Measurements from ENCODE around the gene SERPINB11.

The SERPINB11 gene

GRCh38 chr18:63683890-63684289, 18.9 kb upstream of the SERPINB11 start:
- Histone ChIP-seq H3K36me3 (ENCODE audit: insufficient read depth, low read length) (no peaks in the 10 kb centered on the region), H2AFZ (ENCODE audit: low read length, unreplicated experiment) (no peak overlapping the region)

GRCh38 chr18:63684718-63685117, 18.0 kb upstream of the SERPINB11 start:
- peaks cover 18% of the 10 kb centered on the region for H3K4me1 ChIP-seq (ENCODE audit: control insufficient read depth, insufficient read depth, low read length, unreplicated experiment)
- H3K27ac ChIP-seq (ENCODE audit: low read depth, low read length): no peak overlapping the region
- no peaks in the 10 kb centered on the region for H3K79me2 ChIP-seq (ENCODE audit: control insufficient read depth, insufficient read depth, low read length, unreplicated experiment)
- H3K36me3 ChIP-seq (ENCODE audit: insufficient read depth, low read length): no peaks in the 10 kb centered on the region
- H2AFZ ChIP-seq (ENCODE audit: low read length, unreplicated experiment): no peak overlapping the region
- H3K27me3 ChIP-seq (ENCODE audit: insufficient read depth, low read length): no peaks in the 10 kb centered on the region
- no peak overlapping the region for H3K4me3 ChIP-seq (ENCODE audit: low read depth, low read length)

More at GRCh38 chr18:63683890-63684289, 18.9 kb upstream of the SERPINB11 start:
- no peaks in the 10 kb centered on the region for H3K79me2 ChIP-seq (ENCODE audit: control insufficient read depth, insufficient read depth, low read length, unreplicated experiment)
- peak overlapping the region; percentile 93 for H3K27ac ChIP-seq (ENCODE audit: low read depth, low read length)
- no peaks in the 10 kb centered on the region for H3K27me3 ChIP-seq (ENCODE audit: insufficient read depth, low read length)
- H3K4me1 ChIP-seq (ENCODE audit: control insufficient read depth, insufficient read depth, low read length, unreplicated experiment): peaks cover 18% of the 10 kb centered on the region
- no peak overlapping the region for H3K4me3 ChIP-seq (ENCODE audit: low read depth, low read length)

DNA sequence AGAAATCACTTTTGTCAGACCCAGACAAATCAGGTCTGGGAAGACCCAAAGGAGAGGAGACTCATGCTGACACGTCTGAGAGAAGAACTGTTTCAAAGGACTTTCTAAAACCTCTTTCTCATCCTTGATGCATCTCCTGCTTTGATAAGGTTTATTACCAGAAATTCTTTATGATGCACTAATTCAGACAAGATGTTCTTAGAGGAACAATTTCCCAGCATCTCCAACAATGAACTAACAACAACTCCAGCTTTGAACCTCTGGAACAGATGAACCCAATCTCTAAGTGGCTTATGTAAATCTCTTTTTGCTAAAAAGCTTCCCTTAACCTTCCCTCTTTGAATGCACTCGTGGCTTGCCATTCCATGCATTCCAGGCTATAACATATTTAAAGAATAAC, 15.9 kb upstream of the SERPINB11 start:
- no peaks in the 10 kb centered on the region for H3K36me3 ChIP-seq (ENCODE audit: insufficient read depth, low read length)
- H3K4me1 ChIP-seq (ENCODE audit: control insufficient read depth, insufficient read depth, low read length, unreplicated experiment): peaks cover 17% of the 10 kb centered on the region
- H3K79me2 ChIP-seq (ENCODE audit: control insufficient read depth, insufficient read depth, low read length, unreplicated experiment): no peaks in the 10 kb centered on the region
- no peak overlapping the region for H3K27ac ChIP-seq (ENCODE audit: low read depth, low read length)
- H2AFZ ChIP-seq (ENCODE audit: low read length, unreplicated experiment): no peak overlapping the region
- no peaks in the 10 kb centered on the region for H3K27me3 ChIP-seq (ENCODE audit: insufficient read depth, low read length)
- H3K4me3 ChIP-seq (ENCODE audit: low read depth, low read length): no peak overlapping the region

- H3K79me2 ChIP-seq (ENCODE audit: control insufficient read depth, insufficient read depth, low read length, unreplicated experiment): no peaks in the 10 kb centered on the region
- no peaks in the 10 kb centered on the region for H3K36me3 ChIP-seq (ENCODE audit: insufficient read depth, low read length)
- H3K4me1 ChIP-seq (ENCODE audit: control insufficient read depth, insufficient read depth, low read length, unreplicated experiment): peaks cover 2% of the 10 kb centered on the region
- H3K27ac ChIP-seq (ENCODE audit: low read depth, low read length): no peak overlapping the region
- H3K4me3 ChIP-seq (ENCODE audit: low read depth, low read length): no peak overlapping the region
- H3K27me3 ChIP-seq (ENCODE audit: insufficient read depth, low read length): no peaks in the 10 kb centered on the region
- H2AFZ ChIP-seq (ENCODE audit: low read length, unreplicated experiment): no peak overlapping the region
Observed at GRCh38 chr18:63689064-63689463, 13.7 kb upstream of the SERPINB11 start.

- Histone ChIP-seq H3K4me1 (ENCODE audit: control insufficient read depth, insufficient read depth, low read length, unreplicated experiment) (peaks cover 7% of the 10 kb centered on the region), H3K27me3 (ENCODE audit: insufficient read depth, low read length) (no peaks in the 10 kb centered on the region), H3K27ac (ENCODE audit: low read depth, low read length) (no peak overlapping the region), H3K79me2 (ENCODE audit: control insufficient read depth, insufficient read depth, low read length, unreplicated experiment) (no peaks in the 10 kb centered on the region), H3K36me3 (ENCODE audit: insufficient read depth, low read length) (no peaks in the 10 kb centered on the region), H3K4me3 (ENCODE audit: low read depth, low read length) (no peak overlapping the region), H2AFZ (ENCODE audit: low read length, unreplicated experiment) (no peak overlapping the region)
Observed at GRCh38 chr18:63697097-63697660, 5.6 kb upstream of the SERPINB11 start.

DNA sequence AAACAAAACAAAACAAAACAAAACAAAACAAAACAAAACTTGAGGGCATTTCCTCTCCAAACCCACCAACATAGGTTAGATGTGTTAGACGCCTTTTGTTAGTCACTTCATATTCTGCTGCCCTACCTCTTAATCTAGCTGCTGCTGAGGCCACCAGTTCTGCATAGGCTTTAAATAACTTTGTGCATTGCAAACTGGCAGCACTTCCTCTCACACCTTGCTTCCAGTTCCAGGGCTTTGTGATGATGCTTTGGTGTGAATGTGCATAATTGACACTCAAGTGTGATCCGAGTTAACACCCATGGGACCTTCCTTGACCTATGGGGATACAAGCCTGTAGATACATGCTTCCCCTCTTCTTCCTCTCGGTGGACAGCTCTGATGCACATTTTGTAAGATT, 2.3 kb upstream of the SERPINB11 start:
- no peaks in the 10 kb centered on the region for H3K79me2 ChIP-seq (ENCODE audit: control insufficient read depth, insufficient read depth, low read length, unreplicated experiment)
- peaks cover 7% of the 10 kb centered on the region for H3K4me1 ChIP-seq (ENCODE audit: control insufficient read depth, insufficient read depth, low read length, unreplicated experiment)
- H3K27ac ChIP-seq (ENCODE audit: low read depth, low read length): no peak overlapping the region
- H3K36me3 ChIP-seq (ENCODE audit: insufficient read depth, low read length): no peaks in the 10 kb centered on the region
- no peak overlapping the region for H3K4me3 ChIP-seq (ENCODE audit: low read depth, low read length)
- H3K27me3 ChIP-seq (ENCODE audit: insufficient read depth, low read length): no peaks in the 10 kb centered on the region
- H2AFZ ChIP-seq (ENCODE audit: low read length, unreplicated experiment): no peak overlapping the region

DNA sequence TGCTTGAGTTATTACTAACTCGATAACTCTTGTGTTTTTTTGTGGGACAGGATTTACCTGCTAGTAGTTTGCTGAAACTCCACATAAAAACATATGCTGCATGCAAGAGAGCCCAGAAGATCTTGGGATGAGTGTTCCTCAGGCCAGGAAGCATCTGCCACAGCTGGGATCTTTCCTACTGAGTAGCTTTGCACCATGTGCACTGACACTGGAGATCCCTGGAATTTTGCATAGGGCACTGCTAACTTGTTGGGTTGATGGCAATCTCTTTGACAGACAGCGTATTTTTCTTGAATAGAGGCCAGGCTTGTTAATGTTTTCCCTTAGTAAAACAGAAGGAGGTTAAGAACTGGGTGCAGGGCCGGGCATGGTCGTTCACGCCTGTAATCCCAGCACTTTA, 808 bp upstream of the SERPINB11 start:
- H2AFZ ChIP-seq (ENCODE audit: low read length, unreplicated experiment): no peak overlapping the region
- H3K4me1 ChIP-seq (ENCODE audit: control insufficient read depth, insufficient read depth, low read length, unreplicated experiment): peaks cover 7% of the 10 kb centered on the region

DNA sequence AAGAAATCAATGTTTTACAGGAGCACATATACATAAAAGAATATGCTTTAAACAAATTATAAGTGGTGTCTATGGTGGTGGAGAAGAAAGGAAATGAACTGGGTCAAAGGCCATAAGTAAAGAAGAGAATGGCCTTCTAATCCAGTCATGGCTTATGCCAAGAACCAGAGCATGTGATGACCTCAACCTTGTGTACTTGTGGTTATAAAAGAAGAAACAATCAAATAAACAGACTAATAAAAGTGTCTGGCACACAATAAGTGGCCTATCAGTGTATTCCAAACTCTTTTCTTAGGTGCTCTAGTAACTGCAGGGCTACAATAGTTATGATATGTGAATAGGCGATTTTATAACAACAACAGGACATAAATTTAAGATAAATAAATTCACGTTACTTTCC, 2.6 kb downstream of the SERPINB11 start:
- H3K27ac ChIP-seq (ENCODE audit: low read depth, low read length): no peak overlapping the region
- H3K4me3 ChIP-seq (ENCODE audit: low read depth, low read length): peak overlapping the region; percentile 47; the same call in 1 of the 2 replicates
- peaks cover 11% of the 10 kb centered on the region for H3K4me1 ChIP-seq (ENCODE audit: control insufficient read depth, insufficient read depth, low read length, unreplicated experiment)
- H3K27me3 ChIP-seq (ENCODE audit: insufficient read depth, low read length): no peaks in the 10 kb centered on the region
- no peaks in the 10 kb centered on the region for H3K36me3 ChIP-seq (ENCODE audit: insufficient read depth, low read length)
- H3K79me2 ChIP-seq (ENCODE audit: control insufficient read depth, insufficient read depth, low read length, unreplicated experiment): no peaks in the 10 kb centered on the region
- H2AFZ ChIP-seq (ENCODE audit: low read length, unreplicated experiment): peak overlapping the region; percentile 31

More for the DNA sequence above, 808 bp upstream of the SERPINB11 start:
- H3K4me3 ChIP-seq (ENCODE audit: low read depth, low read length): no peak overlapping the region
- H3K36me3 ChIP-seq (ENCODE audit: insufficient read depth, low read length): no peaks in the 10 kb centered on the region
- H3K27me3 ChIP-seq (ENCODE audit: insufficient read depth, low read length): no peaks in the 10 kb centered on the region
- H3K27ac ChIP-seq (ENCODE audit: low read depth, low read length): no peak overlapping the region
- H3K79me2 ChIP-seq (ENCODE audit: control insufficient read depth, insufficient read depth, low read length, unreplicated experiment): no peaks in the 10 kb centered on the region

DNA sequence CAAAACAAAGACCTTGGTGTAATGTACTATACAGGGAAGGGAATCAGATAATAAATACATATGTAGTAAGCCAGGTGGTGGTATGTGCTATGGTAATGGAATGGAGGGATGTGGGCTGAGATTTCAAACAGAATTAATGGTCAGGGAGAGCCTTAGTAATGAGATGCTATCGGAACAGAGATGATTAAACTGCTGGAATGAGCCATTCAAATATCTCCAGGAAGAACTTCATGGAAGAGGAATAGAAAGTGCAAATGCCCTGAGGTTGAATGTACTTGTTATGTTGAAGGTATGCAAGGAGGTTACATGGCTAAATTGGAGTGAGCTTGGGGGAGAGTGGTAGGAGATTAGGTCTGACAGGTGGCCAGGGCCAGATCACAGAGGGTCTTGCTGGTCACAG, 5.1 kb downstream of the SERPINB11 start:
- no peak overlapping the region for H3K4me3 ChIP-seq (ENCODE audit: low read depth, low read length)
- H3K4me1 ChIP-seq (ENCODE audit: control insufficient read depth, insufficient read depth, low read length, unreplicated experiment): peaks cover 11% of the 10 kb centered on the region
- no peaks in the 10 kb centered on the region for H3K79me2 ChIP-seq (ENCODE audit: control insufficient read depth, insufficient read depth, low read length, unreplicated experiment)
- H3K27me3 ChIP-seq (ENCODE audit: insufficient read depth, low read length): no peaks in the 10 kb centered on the region
- no peaks in the 10 kb centered on the region for H3K36me3 ChIP-seq (ENCODE audit: insufficient read depth, low read length)
- no peak overlapping the region for H2AFZ ChIP-seq (ENCODE audit: low read length, unreplicated experiment)
- peak overlapping the region; percentile 88 for H3K27ac ChIP-seq (ENCODE audit: low read depth, low read length)

GRCh38 chr18:63708650-63709049, 5.9 kb downstream of the SERPINB11 start:
- Histone ChIP-seq H3K27ac (ENCODE audit: low read depth, low read length) (peak overlapping the region; percentile 88), H2AFZ (ENCODE audit: low read length, unreplicated experiment) (peak overlapping the region; percentile 76), H3K79me2 (ENCODE audit: control insufficient read depth, insufficient read depth, low read length, unreplicated experiment) (no peaks in the 10 kb centered on the region), H3K4me3 (ENCODE audit: low read depth, low read length) (peak overlapping the region; percentile 9; the same call in 1 of the 2 replicates), H3K36me3 (ENCODE audit: insufficient read depth, low read length) (no peaks in the 10 kb centered on the region), H3K4me1 (ENCODE audit: control insufficient read depth, insufficient read depth, low read length, unreplicated experiment) (peaks cover 11% of the 10 kb centered on the region), H3K27me3 (ENCODE audit: insufficient read depth, low read length) (no peaks in the 10 kb centered on the region)

GRCh38 chr18:63725682-63726480, 23.1 kb downstream of the SERPINB11 start:
- H2AFZ ChIP-seq (ENCODE audit: low read length, unreplicated experiment): no peak overlapping the region
- H3K27ac ChIP-seq (ENCODE audit: low read depth, low read length): no peak overlapping the region
- H3K79me2 ChIP-seq (ENCODE audit: control insufficient read depth, insufficient read depth, low read length, unreplicated experiment): no peaks in the 10 kb centered on the region

More at GRCh38 chr18:63725682-63726480, 23.1 kb downstream of the SERPINB11 start:
- H3K27me3 ChIP-seq (ENCODE audit: insufficient read depth, low read length): peaks cover 5% of the 10 kb centered on the region; the same call in 1 of the 2 replicates
- H3K4me3 ChIP-seq (ENCODE audit: low read depth, low read length): no peak overlapping the region
- H3K36me3 ChIP-seq (ENCODE audit: insufficient read depth, low read length): no peaks in the 10 kb centered on the region
- H3K4me1 ChIP-seq (ENCODE audit: control insufficient read depth, insufficient read depth, low read length, unreplicated experiment): no peaks in the 10 kb centered on the region

Data from ACC112 (cell line).